ACHN (cell line): ENCODE results near the gene VSTM4.

Experiments
- DNase-seq: peaks from one replicate; pipeline ENCODE4 v3.0.0-alpha.2; 2015
- in situ Hi-C: cut with HindIII; loops from 2 replicates; pipeline ENCODE4 v1.10.0; 2017; ENCODE audit warnings: low sequenced_read_pairs, low pct_ligation_motif_present, low pct_unique_long_range_greater_than_20kb

The VSTM4 gene

GRCh38 chr10:49034925-49035324 lies 80.4 kb downstream of the VSTM4 start:
- in situ Hi-C loops, result no loop called here
- DNase-seq, result no peak

- DNase-seq, result no peak
- in situ Hi-C loops, result no loop called here
Observed at GRCh38 chr10:49033939-49034338, 81.4 kb downstream of the VSTM4 start.

GRCh38 chr10:49029666-49030065 lies 85.7 kb downstream of the VSTM4 start:
- DNase-seq, result no peak
- in situ Hi-C loops, result no loop called here

GRCh38 chr10:49028639-49029038 lies 86.7 kb downstream of the VSTM4 start:
- in situ Hi-C loops, result no loop called here

DNA sequence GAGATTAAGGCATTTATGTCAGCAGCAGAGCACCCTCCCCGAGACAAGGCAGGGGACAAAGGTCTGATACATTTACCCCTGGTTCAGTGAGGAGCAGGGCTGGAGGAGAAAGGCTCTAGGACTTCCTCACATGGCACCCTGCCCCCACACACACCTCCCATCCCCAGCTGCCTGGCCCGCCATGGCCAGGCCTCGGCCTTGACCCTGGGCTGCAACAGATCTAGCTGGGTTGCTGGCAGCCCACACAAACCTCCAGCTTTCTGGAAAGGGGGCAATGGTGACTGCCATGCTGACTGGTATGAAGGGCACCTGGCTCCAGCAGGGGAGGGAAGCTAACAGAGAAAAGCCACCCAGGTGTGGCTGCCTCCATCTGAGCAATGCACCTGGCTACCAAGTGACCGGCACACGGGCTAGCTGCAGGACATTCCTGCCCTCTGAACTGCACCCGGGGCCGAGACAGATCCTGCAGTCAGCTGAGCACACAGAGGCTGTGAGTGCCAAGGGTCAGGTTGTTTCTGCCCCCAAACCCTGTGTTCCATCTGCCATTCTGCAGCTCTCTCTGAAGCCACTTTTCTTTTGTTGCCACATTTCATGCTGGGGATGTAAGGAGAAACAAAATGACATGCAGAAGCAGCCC lies 89.9 kb downstream of the VSTM4 start:
- in situ Hi-C loops, result no loop called here
- DNase-seq, result no peak

More at GRCh38 chr10:49028639-49029038, 86.7 kb downstream of the VSTM4 start:
- no peak for DNase-seq

GRCh38 chr10:49024484-49024883 lies 90.8 kb downstream of the VSTM4 start:
- no peak for DNase-seq
- in situ Hi-C loops, result no loop called here

GRCh38 chr10:49023752-49024151 lies 91.6 kb downstream of the VSTM4 start:
- in situ Hi-C loops, result no loop called here
- DNase-seq, result no peak

GRCh38 chr10:49023071-49023470 lies 92.3 kb downstream of the VSTM4 start:
- DNase-seq, result no peak
- in situ Hi-C loops, result no loop called here

DNA sequence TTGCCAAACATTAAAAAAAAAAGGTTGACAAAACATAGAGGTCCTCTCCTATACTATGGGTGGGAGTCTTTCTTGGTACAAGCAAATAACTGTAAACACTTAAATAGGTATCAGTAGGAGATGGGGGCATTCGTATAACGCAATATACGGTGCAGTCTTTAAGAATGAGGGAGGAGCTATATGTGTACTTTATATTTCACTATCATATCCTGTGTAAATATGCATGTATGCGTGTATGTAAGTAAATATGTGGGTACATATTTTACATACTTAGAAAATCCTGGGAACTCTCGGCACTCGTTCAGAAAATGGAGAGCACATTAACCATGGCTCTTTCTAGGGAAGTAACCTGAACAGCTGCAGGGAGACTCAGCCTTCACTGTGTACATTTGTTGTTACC lies 93.6 kb downstream of the VSTM4 start:
- in situ Hi-C loops, result no loop called here
- DNase-seq, result no peak

GRCh38 chr10:49015700-49016099 lies 99.6 kb downstream of the VSTM4 start:
- no peak for DNase-seq
- in situ Hi-C loops, result no loop called here

DNA sequence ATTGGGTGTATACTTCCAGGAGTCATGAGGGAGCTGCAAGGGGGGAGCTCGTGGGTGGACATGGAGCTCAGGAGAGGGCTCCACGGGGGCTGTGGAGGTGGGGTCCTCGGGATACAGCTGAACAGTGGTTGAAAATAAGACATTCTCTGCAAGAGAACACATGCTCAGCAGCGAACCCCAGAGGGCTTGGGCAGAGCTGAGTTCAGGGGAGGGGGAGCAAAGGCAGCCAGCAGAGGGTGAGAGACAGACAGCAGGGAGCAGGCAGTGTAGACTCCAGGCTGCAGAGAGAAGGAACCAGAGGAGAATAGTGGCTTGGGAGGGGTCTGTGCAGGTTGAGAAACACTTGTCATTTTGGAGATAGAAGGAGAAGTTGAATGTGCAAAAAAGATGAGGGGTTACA lies 102.7 kb downstream of the VSTM4 start:
- in situ Hi-C loops, result no loop called here
- no peak for DNase-seq

DNA sequence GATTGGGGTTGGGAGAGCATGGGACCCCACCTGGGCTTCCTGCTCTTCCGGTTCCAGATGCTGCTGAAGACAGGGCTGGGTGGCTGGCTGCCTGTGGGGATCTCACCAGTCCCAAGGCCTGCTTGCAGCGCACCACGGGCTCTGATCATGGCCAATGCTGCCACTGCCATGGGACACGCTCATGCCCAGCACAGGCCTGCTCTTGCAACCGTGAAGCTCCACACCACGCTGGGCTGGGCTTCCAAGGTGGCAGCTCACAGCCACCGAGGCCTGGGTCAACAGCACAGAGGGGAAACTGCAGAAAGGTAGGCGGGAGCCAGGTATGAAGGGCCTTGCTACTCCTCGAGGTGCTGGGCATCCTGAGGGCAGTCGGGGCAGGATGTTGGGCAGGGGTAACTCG lies 103.6 kb downstream of the VSTM4 start:
- DNase-seq, result no peak
- in situ Hi-C loops, result no loop called here

DNA sequence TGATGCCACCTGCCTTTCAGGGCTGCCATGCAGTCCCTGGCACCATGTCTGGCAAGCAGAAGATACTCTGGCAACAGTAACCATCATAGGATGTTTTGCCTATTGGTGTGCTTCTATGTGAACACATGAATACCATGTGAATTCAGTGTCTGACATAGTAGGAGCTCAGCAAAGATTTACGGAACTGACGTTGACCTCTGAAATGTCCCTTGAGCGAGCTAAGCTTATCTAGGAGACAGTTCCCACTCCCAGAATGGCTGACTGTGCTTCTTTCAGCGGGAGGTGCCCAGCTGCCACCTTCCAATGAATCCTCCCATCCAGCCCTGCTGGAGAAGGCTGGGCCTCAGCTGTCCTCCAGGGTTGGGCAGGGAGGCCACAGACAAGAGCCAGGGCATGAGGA lies 104.5 kb downstream of the VSTM4 start:
- in situ Hi-C loops, result no loop called here
- no peak for DNase-seq

DNA sequence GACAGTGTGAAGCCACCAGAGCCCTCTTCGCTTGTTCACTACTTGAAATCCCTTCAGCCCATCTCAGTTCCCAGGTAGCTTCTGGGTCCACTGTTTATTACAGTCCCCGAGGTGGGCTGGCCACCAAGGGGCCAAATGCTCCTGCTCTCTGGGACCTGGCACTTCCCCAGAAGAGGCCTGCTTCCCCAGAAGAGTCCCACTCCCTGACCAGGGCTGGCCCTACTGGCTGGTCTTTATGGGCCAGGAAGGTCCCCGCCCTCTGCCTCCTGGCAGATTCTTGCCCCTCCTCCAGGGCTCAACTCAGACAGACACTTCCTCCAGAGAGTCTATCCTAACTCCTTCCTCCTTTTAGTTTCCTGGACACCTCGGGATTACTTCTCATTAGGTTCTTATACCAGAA lies 105.0 kb downstream of the VSTM4 start:
- in situ Hi-C loops, result no loop called here
- DNase-seq, result no peak

DNA sequence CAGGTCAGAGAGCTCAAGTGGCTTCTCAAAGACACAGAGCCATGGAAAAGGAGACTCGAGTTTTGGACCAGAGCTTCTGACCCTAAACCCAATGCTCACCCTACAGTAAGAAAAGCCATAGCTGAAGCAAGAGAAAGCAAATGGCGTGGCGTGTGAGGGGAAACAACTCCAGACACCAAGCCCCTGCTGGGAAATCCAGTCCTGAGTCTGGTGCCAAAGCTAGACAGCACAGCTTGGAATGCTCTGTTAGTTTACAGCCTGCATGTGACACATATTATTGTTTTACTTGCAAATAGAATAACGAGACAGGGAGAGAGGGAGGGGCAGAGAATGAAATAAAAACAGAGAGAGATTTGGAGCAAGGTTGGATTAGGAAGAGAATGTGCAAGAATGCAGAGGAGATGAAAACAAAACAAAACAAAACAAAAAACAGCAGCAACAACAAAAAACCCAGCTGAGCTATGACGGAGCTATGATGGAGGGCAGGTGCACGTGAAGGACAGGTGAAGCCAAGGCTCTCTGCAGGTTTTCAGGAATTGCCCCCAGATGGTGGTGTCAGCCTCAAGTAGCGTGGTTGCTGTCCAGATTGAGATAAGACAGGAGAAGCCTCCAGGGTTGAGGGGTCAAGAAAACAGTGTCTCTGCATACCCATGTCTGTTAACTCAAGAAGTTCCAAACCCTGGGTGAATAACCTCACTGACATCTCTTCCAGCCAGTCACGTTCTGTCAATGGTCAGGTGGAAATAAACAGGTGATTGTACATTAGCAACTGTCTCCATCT lies 105.9 kb downstream of the VSTM4 start:
- DNase-seq, result no peak
- in situ Hi-C loops, result no loop called here

GRCh38 chr10:49008505-49009198 lies 106.7 kb downstream of the VSTM4 start:
- DNase-seq, result no peak
- in situ Hi-C loops, result no loop called here

GRCh38 chr10:49008091-49008490 lies 107.2 kb downstream of the VSTM4 start:
- in situ Hi-C loops, result no loop called here
- DNase-seq, result no peak

GRCh38 chr10:49007129-49007528 lies 108.2 kb downstream of the VSTM4 start:
- DNase-seq, result no peak
- in situ Hi-C loops, result no loop called here

- in situ Hi-C loops, result no loop called here
- no peak for DNase-seq
Observed at GRCh38 chr10:49005270-49005669, 110.1 kb downstream of the VSTM4 start.
